Lung (tissue), 12 donors: ENCODE measurements around the gene S100A14. TPM values are rescaled to one million over a fixed set of nuclear protein-coding genes. Genes with fewer than 3 reads are reported as not detected.

Source experiments
- ATAC-seq: fragments of 200-7000 bp; cut with Tn5 transposase; one replicate; pipeline ENCODE4 v1.9.1; 2020; ENCODE audit warnings: moderate number of reproducible peaks; ENCODE audit not compliant: insufficient read depth, low FRiP score
- DNase-seq, 3 donors: peaks; one replicate each; pipeline ENCODE4 v3.0.0-alpha.2; 2013 to 2017
- H3K27ac ChIP-seq, 2 donors: one replicate each; pipeline ENCODE4 v1.5.1; 2013; ENCODE audit warnings: mild to moderate bottlenecking in 2 of 2, moderate library complexity in 2 of 2, control low read depth in 1 of 2, inconsistent platforms in 1 of 2, low read depth in 1 of 2, low read length in 1 of 2
- H3K27me3 ChIP-seq, 3 donors: one replicate each; pipeline ENCODE4 v1.5.1; 2013; ENCODE audit warnings: low read length in 2 of 3; ENCODE audit not compliant: control insufficient read depth in 3 of 3, insufficient read depth in 3 of 3
- H3K36me3 ChIP-seq, 4 donors: one replicate each; pipeline ENCODE4 v1.5.1; 2013; ENCODE audit warnings: low read length in 4 of 4, mild to moderate bottlenecking in 1 of 4, moderate library complexity in 1 of 4; ENCODE audit not compliant: control insufficient read depth in 4 of 4, insufficient read depth in 4 of 4
- H3K4me1 ChIP-seq, 5 donors: one replicate each; pipeline ENCODE4 v1.5.1; 2013; ENCODE audit warnings: low read length in 5 of 5, mild to moderate bottlenecking in 2 of 5, moderate library complexity in 1 of 5; ENCODE audit not compliant: control insufficient read depth in 5 of 5, insufficient read depth in 5 of 5
- H3K4me3 ChIP-seq: one replicate; pipeline ENCODE4 v1.5.1; 2013; ENCODE audit warnings: mild to moderate bottlenecking, control low read depth, moderate library complexity
- H3K9ac ChIP-seq, 2 donors: one replicate each; pipeline ENCODE4 v1.5.1; 2013; ENCODE audit warnings: low read length in 2 of 2, control low read depth in 1 of 2; ENCODE audit not compliant: insufficient read depth in 1 of 2
- H3K9me3 ChIP-seq, 4 donors: one replicate each; pipeline ENCODE4 v1.5.1; 2013; ENCODE audit warnings: low read length in 3 of 4, mild to moderate bottlenecking in 1 of 4, moderate library complexity in 1 of 4; ENCODE audit not compliant: control insufficient read depth in 4 of 4, insufficient read depth in 3 of 4
- WGBS, 2 donors: extraction: QIAGEN DNeasy Blood & Tissue Kit; methylation state at CpG; one replicate each; pipeline ENCODE4 v1.1.7; 2013; 5-methylcytosine and 5-hydroxymethylcytosine counted together
- polyA plus RNA-seq, 2 donors: library from polyadenylated mRNA; stranded (reverse); fragments of 200-250 nt; gene quantifications; one replicate each; pipeline ENCODE4 v1.2.1, GENCODE V29; 2013
- total RNA-seq, 2 donors: library from RNA; depleted of rRNA in 1 of 2; stranded (reverse); fragments of >200 nt in 1 of 2; gene quantifications; one replicate each; pipeline ENCODE4 v1.2.1, GENCODE V29; 2014 to 2021
- TF ChIP-seq, protein P1 (sequence below): IDR thresholded peaks from 2 replicates; pipeline ENCODE4 v1.5.1; 2012; ENCODE audit warnings: mild to moderate bottlenecking; ENCODE audit errors: control extremely low read depth, extremely low read depth
- donor health status: control.
- donor health status: control.
- donor health status: Bipolar disorder and iron deficiency.
- donor health status: healthy.
- donor health status: DM: yes; HTN: yes; CAD: no.

Gene S100A14
- total and polyA plus RNA-seq, 4 donors = 78.5 to 326 (median 154) TPM

DNA sequence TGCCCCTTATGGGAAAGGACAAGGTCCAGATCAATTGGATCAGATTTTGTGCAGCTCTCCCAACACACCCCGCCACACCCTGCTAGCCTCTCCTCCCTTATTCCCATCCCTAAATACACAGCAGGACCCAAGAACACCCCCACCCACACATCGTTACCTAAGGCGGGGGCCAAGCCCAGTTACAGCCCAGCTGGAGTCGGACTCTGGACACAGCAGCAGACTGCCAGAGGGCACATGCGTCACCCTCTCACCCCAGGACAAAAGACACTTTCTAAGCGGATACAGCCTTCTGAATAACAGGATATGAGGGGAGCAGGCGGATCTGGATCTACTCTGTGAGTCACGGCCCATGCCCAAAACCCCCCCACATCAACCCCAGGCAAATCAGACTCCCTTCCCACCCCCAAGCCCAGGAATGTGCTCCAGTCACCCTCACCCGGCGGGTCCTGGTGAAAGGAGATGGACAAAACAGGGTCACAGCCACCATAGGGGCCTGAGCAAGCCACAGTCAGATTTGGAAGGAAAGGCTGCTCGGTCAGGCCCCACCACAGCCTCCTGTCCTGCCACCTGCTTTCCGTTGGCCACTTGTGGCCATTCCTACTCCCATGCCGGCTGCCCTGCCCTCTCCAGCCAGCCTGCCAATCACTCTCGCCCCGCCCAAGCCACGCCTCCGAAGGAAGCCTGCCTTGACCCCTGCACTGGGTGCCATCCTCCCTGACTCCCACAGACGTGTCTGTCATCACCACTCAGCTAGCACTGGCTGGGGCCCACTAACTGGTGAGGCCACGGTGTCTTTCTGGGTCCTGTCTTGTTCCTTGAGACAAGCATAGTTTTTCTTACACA lies 7.2 kb downstream of the S100A14 start:
- Histone ChIP-seq H3K36me3 (peaks cover 2 to 13% (median 5%) of the 10 kb centered on the region in 4 donors), H3K4me3 (peak overlapping the region; percentile 50), H3K27ac (peak overlapping the region; percentile 74 to 94), H3K27me3 (no peaks in the 10 kb centered on the region), H3K4me1 (peaks cover 11 to 46% (median 29%) of the 10 kb centered on the region in 5 donors), H3K9me3 (no peaks in the 10 kb centered on the region), H3K9ac (peak overlapping the region; percentile 65 to 69)
- ATAC-seq (peak; percentile 64), DNase-seq (peak; percentile 46 to 77 (median 61))
- TF ChIP-seq, protein P1, sequence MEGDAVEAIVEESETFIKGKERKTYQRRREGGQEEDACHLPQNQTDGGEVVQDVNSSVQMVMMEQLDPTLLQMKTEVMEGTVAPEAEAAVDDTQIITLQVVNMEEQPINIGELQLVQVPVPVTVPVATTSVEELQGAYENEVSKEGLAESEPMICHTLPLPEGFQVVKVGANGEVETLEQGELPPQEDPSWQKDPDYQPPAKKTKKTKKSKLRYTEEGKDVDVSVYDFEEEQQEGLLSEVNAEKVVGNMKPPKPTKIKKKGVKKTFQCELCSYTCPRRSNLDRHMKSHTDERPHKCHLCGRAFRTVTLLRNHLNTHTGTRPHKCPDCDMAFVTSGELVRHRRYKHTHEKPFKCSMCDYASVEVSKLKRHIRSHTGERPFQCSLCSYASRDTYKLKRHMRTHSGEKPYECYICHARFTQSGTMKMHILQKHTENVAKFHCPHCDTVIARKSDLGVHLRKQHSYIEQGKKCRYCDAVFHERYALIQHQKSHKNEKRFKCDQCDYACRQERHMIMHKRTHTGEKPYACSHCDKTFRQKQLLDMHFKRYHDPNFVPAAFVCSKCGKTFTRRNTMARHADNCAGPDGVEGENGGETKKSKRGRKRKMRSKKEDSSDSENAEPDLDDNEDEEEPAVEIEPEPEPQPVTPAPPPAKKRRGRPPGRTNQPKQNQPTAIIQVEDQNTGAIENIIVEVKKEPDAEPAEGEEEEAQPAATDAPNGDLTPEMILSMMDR = no peak
- WGBS, 2 donors = 35 to 63% methylated on average over 19 of the region's 19 CpGs

DNA sequence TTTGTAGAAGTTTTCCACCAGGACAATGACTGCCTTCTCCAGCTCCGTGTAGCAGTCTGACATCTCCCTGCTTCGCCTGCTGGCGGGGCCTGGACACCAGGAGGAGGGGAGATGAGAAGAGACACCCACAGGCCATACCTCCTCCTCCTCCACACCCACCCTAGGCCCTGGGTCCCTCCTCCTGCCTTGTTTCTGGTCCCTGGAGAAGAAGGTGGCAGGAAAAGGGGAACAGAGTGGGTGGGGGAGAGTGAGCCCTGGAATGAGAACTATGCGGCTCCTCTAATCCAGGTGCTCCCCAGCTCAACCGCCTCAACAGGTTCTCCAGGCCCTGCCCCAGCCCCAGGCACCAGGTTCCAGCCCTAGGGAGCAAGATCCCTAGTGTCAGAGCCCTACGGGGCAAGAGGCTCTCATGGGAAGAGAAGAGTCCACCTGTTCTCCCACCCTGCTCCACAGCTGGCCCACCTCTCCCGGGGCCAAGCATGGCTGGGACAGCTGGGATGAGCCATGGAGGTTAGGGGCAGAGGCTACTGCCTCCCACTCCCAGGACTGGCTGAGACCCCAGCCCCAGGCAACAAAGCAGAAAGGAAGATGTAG lies 7.9 kb downstream of the S100A14 start:
- no peak for ATAC-seq
- Histone ChIP-seq H3K27me3 (no peaks in the 10 kb centered on the region), H3K27ac (peak overlapping the region; percentile 74 to 94), H3K9me3 (no peaks in the 10 kb centered on the region), H3K9ac (peak overlapping the region; percentile 65 to 69), H3K36me3 (peaks cover 2 to 13% (median 5%) of the 10 kb centered on the region in 4 donors), H3K4me3 (peak overlapping the region; percentile 50), H3K4me1 (peaks cover 11 to 41% (median 29%) of the 10 kb centered on the region in 5 donors)
- 62 to 68% methylated on average over 7 of the region's 7 CpGs for WGBS, 2 donors
- TF ChIP-seq, protein P1 = no peak
- peak; percentile 42 to 72 (median 64) for DNase-seq

DNA sequence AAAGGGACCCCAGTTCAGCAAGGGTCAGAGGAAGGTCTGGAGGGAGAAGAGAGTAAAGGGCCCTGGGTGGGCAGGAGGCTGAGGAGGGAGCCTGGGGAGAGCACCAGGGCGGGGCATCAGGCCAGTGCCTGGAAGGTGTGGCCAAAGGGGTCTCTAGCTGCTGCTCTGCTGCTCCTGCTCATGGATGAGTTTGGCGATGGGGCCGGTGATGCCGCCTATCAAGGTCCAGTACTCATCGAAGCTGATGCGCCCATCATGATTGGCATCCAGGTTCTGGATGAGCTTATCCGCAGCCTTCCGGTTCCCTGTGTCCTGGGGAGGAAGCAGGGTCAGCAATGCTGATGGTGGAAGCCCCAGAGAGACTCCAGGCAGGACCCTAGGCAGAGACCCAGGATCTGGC lies 8.7 kb downstream of the S100A14 start:
- peak overlapping the region; percentile 15 for H3K4me3 ChIP-seq
- H3K27me3 ChIP-seq = no peaks in the 10 kb centered on the region
- TF ChIP-seq, protein P1 = no peak
- ATAC-seq = no peak
- peaks cover 11 to 39% (median 29%) of the 10 kb centered on the region in 5 donors for H3K4me1 ChIP-seq
- H3K36me3 ChIP-seq = peaks cover 2 to 13% (median 5%) of the 10 kb centered on the region in 4 donors
- H3K9ac ChIP-seq = peak overlapping the region in 1 of 2 donors; percentile 16
- 89 to 96% methylated on average over 8 of the region's 8 CpGs for WGBS, 2 donors
- H3K9me3 ChIP-seq = no peaks in the 10 kb centered on the region
- H3K27ac ChIP-seq = peak overlapping the region; percentile 6 to 94
- no peak for DNase-seq
